Fibroblast of lung (primary cell): ENCODE results near the gene DNHD1.

ENCODE experiments used
- EZH2 ChIP-seq: IDR thresholded peaks from 2 replicates; pipeline ENCODE4 v1.5.1; 2012; ENCODE audit warnings: low read length, control low read depth, mild to moderate bottlenecking; ENCODE audit errors: missing control alignments
- TF ChIP-seq, protein P1 (sequence below), 2 donors: IDR thresholded peaks in 1 of 2; conservative IDR thresholded peaks in 1 of 2; 1 replicate in 1 of 2; 2 replicates in 1 of 2; pipeline ENCODE4 v1.5.1; 2011 to 2012; ENCODE audit warnings: low read length in 2 of 2, control low read depth in 1 of 2, inconsistent platforms in 1 of 2, low read depth in 1 of 2, mild to moderate bottlenecking in 1 of 2

DNA sequence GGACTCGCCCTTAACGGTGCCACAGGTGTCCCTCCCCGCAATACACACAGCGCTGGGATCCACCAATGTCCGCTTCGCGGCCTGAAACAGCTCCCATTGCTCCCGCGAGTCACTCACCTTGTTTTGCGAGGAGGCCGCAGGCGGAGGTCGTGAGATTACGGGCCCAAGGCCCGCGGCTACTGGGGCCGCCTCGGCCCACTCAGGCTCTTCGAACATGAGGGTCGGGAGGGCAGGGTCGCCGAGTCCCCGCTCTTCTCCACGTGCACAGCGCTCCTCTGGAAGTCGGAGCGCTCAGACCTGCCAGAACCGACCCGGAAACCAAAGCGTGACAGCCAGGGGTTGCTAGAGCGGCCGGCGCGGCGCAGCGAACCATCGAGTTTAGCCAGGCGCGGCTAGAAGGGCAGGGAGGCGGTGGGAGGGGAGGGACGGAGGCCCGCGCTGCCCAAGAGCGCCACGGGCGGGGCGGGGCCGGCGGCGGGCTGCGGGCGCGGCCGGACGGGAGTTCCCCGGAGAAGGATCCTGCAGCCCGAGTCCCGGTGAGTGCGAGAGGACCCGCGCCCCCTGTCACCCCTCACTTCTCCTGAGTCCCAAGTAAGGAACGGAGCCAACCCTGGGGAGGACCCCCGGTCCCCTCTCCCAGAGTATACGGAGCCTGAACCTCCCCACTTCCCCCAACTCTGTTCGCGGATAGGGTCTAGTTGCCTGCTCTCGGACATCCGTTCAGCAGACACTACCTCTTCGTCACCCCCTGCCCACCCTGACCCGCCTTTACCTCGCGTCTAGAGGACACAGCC is 106.4 kb downstream of the DNHD1 start, which contains the start of the genes ILK and RRP8:
- TF ChIP-seq, protein P1, sequence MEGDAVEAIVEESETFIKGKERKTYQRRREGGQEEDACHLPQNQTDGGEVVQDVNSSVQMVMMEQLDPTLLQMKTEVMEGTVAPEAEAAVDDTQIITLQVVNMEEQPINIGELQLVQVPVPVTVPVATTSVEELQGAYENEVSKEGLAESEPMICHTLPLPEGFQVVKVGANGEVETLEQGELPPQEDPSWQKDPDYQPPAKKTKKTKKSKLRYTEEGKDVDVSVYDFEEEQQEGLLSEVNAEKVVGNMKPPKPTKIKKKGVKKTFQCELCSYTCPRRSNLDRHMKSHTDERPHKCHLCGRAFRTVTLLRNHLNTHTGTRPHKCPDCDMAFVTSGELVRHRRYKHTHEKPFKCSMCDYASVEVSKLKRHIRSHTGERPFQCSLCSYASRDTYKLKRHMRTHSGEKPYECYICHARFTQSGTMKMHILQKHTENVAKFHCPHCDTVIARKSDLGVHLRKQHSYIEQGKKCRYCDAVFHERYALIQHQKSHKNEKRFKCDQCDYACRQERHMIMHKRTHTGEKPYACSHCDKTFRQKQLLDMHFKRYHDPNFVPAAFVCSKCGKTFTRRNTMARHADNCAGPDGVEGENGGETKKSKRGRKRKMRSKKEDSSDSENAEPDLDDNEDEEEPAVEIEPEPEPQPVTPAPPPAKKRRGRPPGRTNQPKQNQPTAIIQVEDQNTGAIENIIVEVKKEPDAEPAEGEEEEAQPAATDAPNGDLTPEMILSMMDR (conservative IDR thresholded peaks at IDR 0.05 in 1 of 2, IDR thresholded peaks at IDR 0.05 in 1 of 2; ENCODE audit: low read depth in 1 of 2, low read length in 2 of 2), result peak; percentile 12 to 30
- no peak for TF ChIP-seq EZH2
